Measurements from ENCODE around the gene IRF2BP1.

DNA sequence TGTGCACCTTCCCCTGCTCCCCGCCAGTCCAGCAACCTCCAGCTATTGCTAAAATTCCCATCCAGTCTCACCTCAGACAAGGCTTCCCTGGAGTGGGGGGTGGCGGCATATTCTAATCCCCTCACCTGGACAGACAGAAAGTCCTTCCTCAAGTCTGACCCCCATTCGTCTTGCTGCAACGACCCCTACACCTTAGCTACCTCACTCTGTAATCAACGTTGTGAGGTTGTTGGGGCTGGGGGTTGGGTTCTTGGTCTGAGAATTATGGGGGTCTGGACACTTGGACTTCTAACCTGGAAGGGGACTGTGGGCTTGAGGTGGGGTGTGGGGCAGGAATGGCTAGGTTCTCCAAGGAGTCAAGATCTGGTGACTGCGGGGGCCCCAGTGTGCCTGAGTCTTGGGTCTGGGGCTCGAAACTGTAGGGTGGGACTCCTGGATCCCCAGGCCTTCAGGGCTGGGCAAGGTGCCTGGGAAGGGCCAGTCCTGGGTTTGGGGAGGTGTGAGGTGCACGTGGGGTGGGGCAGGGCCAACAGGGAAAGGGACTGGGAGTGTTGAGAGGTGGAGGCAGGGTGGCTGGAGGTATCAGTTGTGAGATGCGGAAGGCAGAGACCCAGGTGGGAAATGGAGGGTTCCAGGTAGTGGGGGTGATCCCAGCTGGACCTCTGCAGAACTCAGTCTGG is 20.5 kb downstream of the IRF2BP1 start:
- TF ChIP-seq, protein P1, sequence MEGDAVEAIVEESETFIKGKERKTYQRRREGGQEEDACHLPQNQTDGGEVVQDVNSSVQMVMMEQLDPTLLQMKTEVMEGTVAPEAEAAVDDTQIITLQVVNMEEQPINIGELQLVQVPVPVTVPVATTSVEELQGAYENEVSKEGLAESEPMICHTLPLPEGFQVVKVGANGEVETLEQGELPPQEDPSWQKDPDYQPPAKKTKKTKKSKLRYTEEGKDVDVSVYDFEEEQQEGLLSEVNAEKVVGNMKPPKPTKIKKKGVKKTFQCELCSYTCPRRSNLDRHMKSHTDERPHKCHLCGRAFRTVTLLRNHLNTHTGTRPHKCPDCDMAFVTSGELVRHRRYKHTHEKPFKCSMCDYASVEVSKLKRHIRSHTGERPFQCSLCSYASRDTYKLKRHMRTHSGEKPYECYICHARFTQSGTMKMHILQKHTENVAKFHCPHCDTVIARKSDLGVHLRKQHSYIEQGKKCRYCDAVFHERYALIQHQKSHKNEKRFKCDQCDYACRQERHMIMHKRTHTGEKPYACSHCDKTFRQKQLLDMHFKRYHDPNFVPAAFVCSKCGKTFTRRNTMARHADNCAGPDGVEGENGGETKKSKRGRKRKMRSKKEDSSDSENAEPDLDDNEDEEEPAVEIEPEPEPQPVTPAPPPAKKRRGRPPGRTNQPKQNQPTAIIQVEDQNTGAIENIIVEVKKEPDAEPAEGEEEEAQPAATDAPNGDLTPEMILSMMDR (IDR thresholded peaks at IDR 0.05): no peak
- TF ChIP-seq POLR2A (IDR thresholded peaks at IDR 0.05; ENCODE audit: low read depth): no peak

All from esophagus muscularis mucosa (tissue), 3 donors.